Renal cortical epithelial cell (primary cell): Measurements from ENCODE around the gene AKAP8. TPM values are rescaled to one million over a fixed set of nuclear protein-coding genes. Genes with fewer than 3 reads are reported as not detected.
"Not testable (repeated sequence)": the region's sequence is repeated elsewhere in the genome, so short reads cannot be mapped to it uniquely, and the experiment has no call there.

Experiments used
- DNase-seq: peaks from one replicate; pipeline ENCODE4 v3.0.0-alpha.2; 2011; ENCODE audit warnings: low read depth
- total RNA-seq: library from RNA; depleted of rRNA; stranded (reverse); fragments of >200 nt; gene quantifications from 2 replicates; pipeline ENCODE4 v1.2.3, GENCODE V29; 2014

Gene AKAP8
- total RNA-seq, 1 donor from 2014 or later, result 23.5 TPM

GRCh38 chr19:15404097-15404779, 24.7 kb upstream of the AKAP8 start:
- no peak for DNase-seq

GRCh38 chr19:15403151-15403531, 23.6 kb upstream of the AKAP8 start:
- DNase-seq, result no peak

- no peak for DNase-seq
Measured at GRCh38 chr19:15402411-15403150, 23.0 kb upstream of the AKAP8 start.

- no peak for DNase-seq
Measured at GRCh38 chr19:15401397-15401710, 21.8 kb upstream of the AKAP8 start.

GRCh38 chr19:15400521-15401396, 21.2 kb upstream of the AKAP8 start:
- DNase-seq, result no peak

- DNase-seq, result no peak
Measured at GRCh38 chr19:15399635-15400034, 20.0 kb upstream of the AKAP8 start.

GRCh38 chr19:15399234-15399515, 19.6 kb upstream of the AKAP8 start:
- no peak for DNase-seq

GRCh38 chr19:15398501-15399233, 19.1 kb upstream of the AKAP8 start:
- no peak for DNase-seq

- DNase-seq, result no peak
Measured at GRCh38 chr19:15397782-15398181, 18.2 kb upstream of the AKAP8 start.

- DNase-seq, result no peak
Measured at GRCh38 chr19:15397236-15397635, 17.6 kb upstream of the AKAP8 start.

- DNase-seq, result no peak
Measured at GRCh38 chr19:15396436-15396835, 16.8 kb upstream of the AKAP8 start.

- not testable (repeated sequence) for DNase-seq
Measured at GRCh38 chr19:15395251-15395650, 15.7 kb upstream of the AKAP8 start.

- no peak for DNase-seq
Measured at GRCh38 chr19:15394426-15394825, 14.8 kb upstream of the AKAP8 start.

- DNase-seq, result no peak
Measured at GRCh38 chr19:15393963-15394362, 14.4 kb upstream of the AKAP8 start.

- DNase-seq, result no peak
Measured at GRCh38 chr19:15390814-15391213, 11.2 kb upstream of the AKAP8 start.

GRCh38 chr19:15381864-15382263, 2.3 kb upstream of the AKAP8 start:
- no peak for DNase-seq

GRCh38 chr19:15381429-15381828, 1.8 kb upstream of the AKAP8 start:
- no peak for DNase-seq

GRCh38 chr19:15379999-15380647, 536 bp upstream of the AKAP8 start:
- peak; percentile 21 for DNase-seq

GRCh38 chr19:15378534-15379082, 979 bp downstream of the AKAP8 start:
- peak; percentile 30 for DNase-seq

- peak; percentile 82 for DNase-seq
Measured at GRCh38 chr19:15374796-15375440, 4.7 kb downstream of the AKAP8 start.

- no peak for DNase-seq
Measured at GRCh38 chr19:15374105-15374651, 5.4 kb downstream of the AKAP8 start.
